Measurements from ENCODE around the gene SOX10.

Gene SOX10

DNA sequence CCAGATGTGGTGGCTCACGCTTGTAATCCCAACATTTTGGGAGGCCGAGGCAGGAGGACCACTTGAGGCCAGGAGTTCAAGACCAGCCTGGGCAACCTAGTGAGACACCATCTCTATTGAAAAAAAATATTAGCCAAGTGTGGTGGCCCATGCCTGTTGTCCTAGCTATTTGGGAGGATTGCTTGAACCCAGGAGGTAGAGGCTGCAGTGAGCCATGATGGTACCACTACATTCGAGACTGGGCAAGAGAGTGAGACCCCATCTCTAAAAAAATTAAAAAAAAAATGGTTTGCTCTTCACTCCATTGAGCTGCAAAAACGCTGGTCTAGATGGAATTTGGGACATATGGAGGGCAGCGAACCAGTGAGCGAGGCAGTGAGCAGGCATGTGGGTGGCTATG is 21.6 kb upstream of the SOX10 start:
- H3K4me3 ChIP-seq (ENCODE audit: control insufficient read depth, low read depth, low read length), result no peak overlapping the region
- TF ChIP-seq, protein P1, sequence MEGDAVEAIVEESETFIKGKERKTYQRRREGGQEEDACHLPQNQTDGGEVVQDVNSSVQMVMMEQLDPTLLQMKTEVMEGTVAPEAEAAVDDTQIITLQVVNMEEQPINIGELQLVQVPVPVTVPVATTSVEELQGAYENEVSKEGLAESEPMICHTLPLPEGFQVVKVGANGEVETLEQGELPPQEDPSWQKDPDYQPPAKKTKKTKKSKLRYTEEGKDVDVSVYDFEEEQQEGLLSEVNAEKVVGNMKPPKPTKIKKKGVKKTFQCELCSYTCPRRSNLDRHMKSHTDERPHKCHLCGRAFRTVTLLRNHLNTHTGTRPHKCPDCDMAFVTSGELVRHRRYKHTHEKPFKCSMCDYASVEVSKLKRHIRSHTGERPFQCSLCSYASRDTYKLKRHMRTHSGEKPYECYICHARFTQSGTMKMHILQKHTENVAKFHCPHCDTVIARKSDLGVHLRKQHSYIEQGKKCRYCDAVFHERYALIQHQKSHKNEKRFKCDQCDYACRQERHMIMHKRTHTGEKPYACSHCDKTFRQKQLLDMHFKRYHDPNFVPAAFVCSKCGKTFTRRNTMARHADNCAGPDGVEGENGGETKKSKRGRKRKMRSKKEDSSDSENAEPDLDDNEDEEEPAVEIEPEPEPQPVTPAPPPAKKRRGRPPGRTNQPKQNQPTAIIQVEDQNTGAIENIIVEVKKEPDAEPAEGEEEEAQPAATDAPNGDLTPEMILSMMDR (IDR thresholded peaks at IDR 0.05; ENCODE audit: control insufficient read depth, insufficient read depth, low read depth, low read length, missing control alignments), result no peak
- no peak for DNase-seq (ENCODE audit: low read depth)

DNA sequence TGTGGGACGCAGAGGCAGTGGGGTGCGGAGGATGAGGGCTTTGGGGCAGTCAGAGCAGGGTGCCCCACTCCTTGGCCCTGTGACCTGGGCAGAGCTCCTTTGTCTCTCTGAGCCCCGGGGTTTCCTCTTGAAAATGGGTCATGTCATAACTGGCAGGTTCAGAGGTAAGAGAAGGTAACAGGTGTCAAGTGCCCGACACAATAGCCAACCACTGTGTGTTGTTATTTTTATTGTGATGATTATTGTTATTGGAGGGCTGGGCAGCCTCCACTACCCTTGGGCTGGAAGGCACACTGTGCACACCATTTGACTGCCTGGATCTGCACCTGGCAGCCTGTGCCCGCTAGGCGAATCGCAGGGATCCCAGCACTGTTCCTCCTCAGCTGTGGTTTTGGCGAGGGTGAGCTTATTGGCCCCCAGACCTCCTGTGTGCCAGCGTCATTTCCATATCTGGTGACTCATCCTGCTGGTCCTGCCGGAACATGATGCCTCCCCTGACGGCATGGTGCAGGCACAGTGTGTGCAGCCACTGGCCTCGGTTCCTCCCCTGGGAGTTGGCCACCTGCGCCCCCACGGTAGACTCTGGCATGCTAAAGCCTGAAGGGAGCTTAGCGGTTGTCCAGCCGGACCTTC is 15.4 kb upstream of the SOX10 start:
- DNase-seq (ENCODE audit: low read depth), result no peak
- H3K4me3 ChIP-seq (ENCODE audit: control insufficient read depth, low read depth, low read length), result no peak overlapping the region

DNA sequence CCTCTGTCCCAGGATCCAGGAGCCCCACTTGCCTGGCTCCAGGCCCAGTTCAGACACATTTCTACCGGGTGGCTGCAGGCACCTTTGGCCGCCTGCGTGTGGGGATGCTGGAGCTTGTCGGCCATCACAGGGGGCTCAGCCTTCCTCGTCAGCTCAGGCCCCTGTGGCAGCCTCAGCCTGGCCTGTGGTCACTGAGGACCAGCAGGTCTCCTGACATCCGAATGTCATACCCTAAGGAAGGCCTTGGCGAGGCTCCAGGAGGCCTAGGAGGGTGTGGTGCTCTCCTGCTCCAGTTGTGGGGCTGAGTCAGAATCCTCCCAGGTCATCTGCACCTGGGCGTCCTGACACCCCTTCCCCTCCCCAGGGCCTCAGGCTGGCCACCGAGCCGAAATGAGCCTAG is 14.9 kb upstream of the SOX10 start:
- TF ChIP-seq, protein P1 (IDR thresholded peaks at IDR 0.05; ENCODE audit: control insufficient read depth, insufficient read depth, low read depth, low read length, missing control alignments), result no peak
- no peak for DNase-seq (ENCODE audit: low read depth)
- no peak overlapping the region for H3K4me3 ChIP-seq (ENCODE audit: control insufficient read depth, low read depth, low read length)

More for the DNA sequence above, 15.4 kb upstream of the SOX10 start:
- TF ChIP-seq, protein P1 (IDR thresholded peaks at IDR 0.05; ENCODE audit: control insufficient read depth, insufficient read depth, low read depth, low read length, missing control alignments), result no peak

DNA sequence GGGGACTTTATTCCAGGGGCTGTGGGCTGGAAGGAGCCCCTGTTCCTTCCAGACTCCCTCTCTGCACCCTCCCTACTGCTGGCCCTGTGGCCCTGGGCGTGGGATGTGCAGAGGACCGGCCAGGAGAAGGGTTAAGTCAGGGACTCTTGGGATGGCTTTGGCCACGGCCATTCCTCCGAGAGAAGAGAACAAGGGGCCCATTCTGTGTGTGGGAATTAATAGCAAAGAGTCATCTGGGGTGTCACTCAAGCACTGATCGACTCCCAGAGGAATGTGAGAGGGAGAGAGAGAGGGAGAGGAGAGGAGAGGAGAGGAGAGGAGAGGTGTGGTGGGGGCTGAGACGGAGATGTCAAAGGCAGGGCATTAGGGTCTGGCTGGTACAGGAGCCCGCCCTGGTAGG is 14.2 kb upstream of the SOX10 start:
- DNase-seq (ENCODE audit: low read depth), result no peak
- no peak overlapping the region for H3K4me3 ChIP-seq (ENCODE audit: control insufficient read depth, low read depth, low read length)
- TF ChIP-seq, protein P1 (IDR thresholded peaks at IDR 0.05; ENCODE audit: control insufficient read depth, insufficient read depth, low read depth, low read length, missing control alignments), result no peak

DNA sequence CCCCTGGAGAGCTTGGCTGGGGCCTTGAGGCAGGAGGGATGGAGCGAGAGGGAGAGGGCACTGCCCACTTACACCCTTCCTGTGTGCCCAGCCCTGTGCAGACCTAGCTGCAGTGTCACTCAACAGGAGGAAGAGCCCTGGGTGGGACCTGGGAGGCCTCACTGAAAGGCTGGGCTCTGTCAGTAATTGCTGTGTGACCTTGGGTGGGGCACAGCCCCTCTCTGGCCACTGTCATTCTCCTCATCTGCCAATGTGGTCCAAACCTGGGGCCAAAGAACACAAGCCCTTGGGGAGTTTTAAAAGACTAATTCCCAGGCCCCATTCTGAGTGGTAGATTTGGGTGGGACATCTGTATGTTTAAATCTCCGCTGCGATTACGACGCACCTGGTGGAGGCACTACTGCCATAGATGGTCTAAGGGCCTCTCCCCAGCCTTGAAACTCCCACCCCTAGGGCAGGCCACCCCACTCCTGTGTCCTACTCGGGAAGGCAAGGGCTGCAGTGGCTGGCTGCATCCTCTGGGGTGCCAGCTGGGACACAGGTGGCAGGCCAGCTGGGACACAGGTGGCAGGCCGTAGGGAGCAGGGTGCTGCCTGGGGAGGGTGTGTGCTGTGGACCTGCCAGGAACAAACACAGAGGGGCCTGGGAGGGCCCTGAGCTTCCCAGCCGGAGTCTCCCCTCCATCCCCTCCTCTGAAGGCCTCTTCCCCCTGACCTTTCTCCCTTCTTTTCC is 12.3 kb upstream of the SOX10 start:
- no peak for DNase-seq (ENCODE audit: low read depth)
- TF ChIP-seq, protein P1 (IDR thresholded peaks at IDR 0.05; ENCODE audit: control insufficient read depth, insufficient read depth, low read depth, low read length, missing control alignments), result no peak
- no peak overlapping the region for H3K4me3 ChIP-seq (ENCODE audit: control insufficient read depth, low read depth, low read length)

DNA sequence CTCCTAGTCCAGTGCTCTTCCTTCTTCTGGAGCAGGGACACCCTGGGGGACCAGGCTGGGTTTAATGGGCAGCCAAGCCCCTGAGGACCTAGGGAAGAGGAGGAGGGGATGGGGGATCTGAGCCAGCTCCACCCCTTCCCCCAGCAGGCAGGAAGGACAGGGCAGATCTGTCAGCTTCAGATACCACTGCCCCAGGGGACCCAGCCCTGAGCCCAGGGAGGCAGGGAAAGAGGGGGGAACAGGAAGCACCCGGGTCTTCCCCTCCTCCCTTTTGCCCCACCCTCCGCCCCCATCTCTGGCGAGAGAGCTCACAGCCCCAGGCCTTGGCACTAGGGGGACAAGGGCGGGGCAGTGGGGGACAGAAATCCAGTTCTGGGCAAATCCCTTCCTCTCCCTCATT is 11.7 kb upstream of the SOX10 start:
- no peak overlapping the region for H3K4me3 ChIP-seq (ENCODE audit: control insufficient read depth, low read depth, low read length)
- TF ChIP-seq, protein P1 (IDR thresholded peaks at IDR 0.05; ENCODE audit: control insufficient read depth, insufficient read depth, low read depth, low read length, missing control alignments), result no peak
- no peak for DNase-seq (ENCODE audit: low read depth)
